K562 (cell line): ENCODE measurements around the gene USP1. TPM values are rescaled to one million over a fixed set of nuclear protein-coding genes. Genes with fewer than 3 reads are reported as not detected.

ENCODE experiments used
- ATAC-seq: fragments of 200-7000 bp; cut with Tn5 transposase; 3 replicates; pipeline ENCODE4 v1.9.1; 2020; ENCODE audit warnings: moderate library complexity
- BruUV-seq: library from RNA; stranded (reverse); fragments of 400-500 nt; replicated peaks from 2 replicates; lab custom pipeline; 2021; lab: Mats Ljungman, UMichigan
- CTCF ChIA-PET: fragments of 300-600 bp; formaldehyde crosslinking; extraction: SDS; loops from one replicate; lab custom pipeline; 2021; ENCODE audit warnings: low intra/inter-chr PET ratio; lab: Yijun Ruan, JAX
- POLR2A ChIA-PET: fragments of 300-600, 350-650 bp; sonication (Branson Sonifier 250); formaldehyde crosslinking; extraction: SDS; loops from one replicate; lab custom pipeline; 2021; ENCODE audit warnings: antibody characterized with exemption, inconsistent platforms; lab: Yijun Ruan, JAX
- DNase-seq, 4 experiments: peaks; one replicate each; pipeline versions ENCODE4 v3.0.0 to v3.0.0-alpha.2; 2011 to 2018; ENCODE audit warnings: low spot score in 3 of 4, mixed read lengths in 3 of 4; ENCODE audit errors: extremely low read depth in 1 of 4
- FAIRE-seq: peaks from 2 replicates; lab custom pipeline; 2011; peaks lifted over from hg19 to GRCh38; lab: Jason Lieb, UNC
- H2AFZ ChIP-seq: 2 replicates; pipeline ENCODE4 v1.6.0; 2011; ENCODE audit warnings: low read depth, low read length, control low read depth, inconsistent platforms
- H3K27ac ChIP-seq: fragments of 200-600 bp; 3 replicates; pipeline ENCODE4 v1.8.0; 2011; ENCODE audit warnings: low read depth, mild to moderate bottlenecking, control low read depth, inconsistent platforms, low read length, moderate library complexity, mixed read lengths; ENCODE audit errors: extremely low read depth
- H3K27me3 ChIP-seq, 2 experiments: fragments of 300-600 bp in 1 of 2; 2 replicates in 1 of 2; 3 replicates in 1 of 2; pipeline versions ENCODE4 v1.6.0 to v1.8.0; 2011; ENCODE audit warnings: inconsistent platforms in 2 of 2, low read length in 2 of 2, mild to moderate bottlenecking in 1 of 2, mixed read lengths in 1 of 2, moderate library complexity in 1 of 2; ENCODE audit not compliant: control insufficient read depth in 2 of 2, insufficient read depth in 2 of 2
- H3K36me3 ChIP-seq: fragments of 300-600 bp; 3 replicates; pipeline ENCODE4 v1.8.0; 2011; ENCODE audit warnings: mild to moderate bottlenecking, low read length, inconsistent platforms; ENCODE audit not compliant: control insufficient read depth, insufficient read depth
- H3K4me1 ChIP-seq, 2 experiments: fragments of 200-600 bp in 1 of 2; replicated peaks in 1 of 2; 2 replicates in 1 of 2; 3 replicates in 1 of 2; pipeline versions ENCODE4 v1.5.1 to v1.8.0; 2011; ENCODE audit warnings: inconsistent platforms in 2 of 2, low read length in 2 of 2, mild to moderate bottlenecking in 1 of 2, mixed read lengths in 1 of 2, moderate library complexity in 1 of 2; ENCODE audit not compliant: control insufficient read depth in 2 of 2, insufficient read depth in 2 of 2
- H3K4me2 ChIP-seq: 2 replicates; pipeline ENCODE4 v1.6.1; 2011; ENCODE audit warnings: low read length, control low read depth, inconsistent platforms, mixed read lengths; ENCODE audit not compliant: insufficient read depth
- H3K4me3 ChIP-seq: fragments of 200-600 bp; sonication (generic), shearing (Covaris generic); 2 replicates; pipeline ENCODE4 v1.5.1; 2016; ENCODE audit warnings: control low read depth, inconsistent platforms
- H3K79me2 ChIP-seq: fragments of 200-600 bp; 3 replicates; pipeline ENCODE4 v1.8.0; 2011; ENCODE audit warnings: low read length, inconsistent platforms; ENCODE audit not compliant: control insufficient read depth, insufficient read depth
- H3K9ac ChIP-seq, 2 experiments: 2 replicates each; pipeline versions ENCODE4 v1.6.0 to v1.6.1; 2011; ENCODE audit warnings: low read depth in 2 of 2, low read length in 2 of 2, control low read depth in 1 of 2, inconsistent platforms in 1 of 2, mild to moderate bottlenecking in 1 of 2, mixed read lengths in 1 of 2; ENCODE audit not compliant: insufficient read depth in 1 of 2
- H3K9me1 ChIP-seq: one replicate; pipeline ENCODE4 v1.6.0; 2011; ENCODE audit warnings: inconsistent platforms, mild to moderate bottlenecking, low read length, moderate library complexity; ENCODE audit not compliant: control insufficient read depth, insufficient read depth
- H3K9me3 ChIP-seq: replicated peaks from 2 replicates; pipeline ENCODE4 v1.5.1; 2011; ENCODE audit warnings: low read depth, low read length, inconsistent platforms; ENCODE audit not compliant: control insufficient read depth, insufficient read depth
- H4K20me1 ChIP-seq: replicated peaks from 2 replicates; pipeline ENCODE4 v1.6.1; 2011; ENCODE audit warnings: low read length, inconsistent platforms, mixed read lengths; ENCODE audit not compliant: control insufficient read depth, insufficient read depth
- BMI1 ChIP-seq: fragments of 150-350 bp; IDR thresholded peaks from 2 replicates; pipeline ENCODE4 v1.6.1; 2014; ENCODE audit warnings: low read length
- CSDE1 ChIP-seq, 2 experiments: fragments of 450-650 bp; IDR thresholded peaks; 2 replicates each; pipeline ENCODE4 v1.6.1; 2016; ENCODE audit warnings: mild to moderate bottlenecking in 1 of 2
- FOXJ2 ChIP-seq: fragments of 200-800 bp; sonication (Bioruptor generic); IDR thresholded peaks from 2 replicates; pipeline ENCODE4 v1.6.1; 2016; ENCODE audit warnings: missing genetic modification characterization, missing compliant biosample characterization
- IRF2 ChIP-seq: sonication (generic); formaldehyde crosslinking; IDR thresholded peaks from 2 replicates; pipeline ENCODE4 v1.8.1; 2022; ENCODE audit warnings: mild to moderate bottlenecking, missing genetic modification reagents
- NFXL1 ChIP-seq: fragments of 450-650 bp; formaldehyde crosslinking; IDR thresholded peaks from 2 replicates; pipeline ENCODE4 v1.4.0; 2021; ENCODE audit warnings: mild to moderate bottlenecking
- PTRF ChIP-seq: fragments of 450-650 bp; IDR thresholded peaks from 2 replicates; pipeline ENCODE4 v1.6.1; 2016; ENCODE audit warnings: mild to moderate bottlenecking, missing genetic modification characterization, missing compliant biosample characterization
- RFX1 ChIP-seq: fragments of 450-650 bp; IDR thresholded peaks from 2 replicates; pipeline ENCODE4 v1.6.1; 2016; ENCODE audit warnings: mild to moderate bottlenecking, moderate library complexity
- SIRT6 ChIP-seq: IDR thresholded peaks from one replicate; pipeline ENCODE4 v1.6.1; 2012; ENCODE audit warnings: low read depth, mild to moderate bottlenecking, control low read depth, inconsistent platforms, low read length, moderate library complexity
- SMARCB1 ChIP-seq: IDR thresholded peaks from 2 replicates; pipeline ENCODE4 v1.6.1; 2011; ENCODE audit warnings: improper control_type of control experiment, low read depth; ENCODE audit not compliant: insufficient read length
- TAL1 ChIP-seq: fragments of 450-650 bp; IDR thresholded peaks from 2 replicates; pipeline ENCODE4 v1.6.1; 2016; ENCODE audit warnings: mild to moderate bottlenecking
- TSC22D4 ChIP-seq: fragments of 450-650 bp; IDR thresholded peaks from 2 replicates; pipeline ENCODE4 v1.6.1; 2016; ENCODE audit warnings: missing genetic modification characterization, missing biosample characterization, control low read depth
- ZNF134 ChIP-seq: fragments of 250-450 bp; sonication (Bioruptor Pico); conservative IDR thresholded peaks from 2 replicates; pipeline ENCODE4 v1.4.0; 2020
- ZNF324 ChIP-seq: fragments of 250-450 bp; sonication (Bioruptor Pico); IDR thresholded peaks from 2 replicates; pipeline ENCODE4 v1.4.0; 2020; ENCODE audit warnings: mild to moderate bottlenecking
- WGBS: fragments of 100-300 bp; shearing (Covaris generic); methylation state at CpG from one replicate; pipeline ENCODE4 v1.1.6; 2016; ENCODE audit warnings: low coverage, mixed read lengths; ENCODE audit not compliant: insufficient coverage; ENCODE audit errors: missing lambda C conversion rate; 5-methylcytosine and 5-hydroxymethylcytosine counted together
- in situ Hi-C: fragments of 300-500 bp; cut with MboI; formaldehyde crosslinking; loops from 4 replicates; pipeline ENCODE4 v1.15.0; 2018; ENCODE audit warnings: inconsistent platforms, mixed read lengths
- intact Hi-C: fragments of 100-400 bp; cut with micrococcal nuclease; formaldehyde crosslinking; loops from 2 replicates; pipeline ENCODE4 v1.14.2; 2022
- polyA plus RNA-seq, 8 experiments: library from polyadenylated mRNA; depleted of rRNA in 4 of 8; stranded (reverse) in 5 of 8; unstranded in 3 of 8; fragments of >200 nt; fragmentation: Nextera tagmentation in 2 of 8; fragmentation: Illumina TruSeq in 1 of 8; extraction: Ambion mirVana in 2 of 8; extraction: Trizol in 1 of 8; gene quantifications; 2 replicates each; pipeline versions ENCODE4 v1.2.1 to v1.2.3, GENCODE V29; 2011 to 2014; ENCODE audit warnings: inconsistent platforms in 1 of 8, missing spikeins in 1 of 8
- total RNA-seq, 7 experiments: library from RNA; depleted of rRNA in 6 of 7; stranded (reverse); fragments of >200 nt in 6 of 7; fragmentation: Illumina TruSeq in 2 of 7; extraction: Trizol in 2 of 7; gene quantifications; 2 replicates each; pipeline versions ENCODE4 v1.2.1 to v1.2.3, GENCODE V29; 2011 to 2021; ENCODE audit warnings: low replicate concordance in 1 of 7
- TF ChIP-seq, protein P1 (sequence below): fragments of 450-650 bp; IDR thresholded peaks from one replicate; pipeline ENCODE4 v1.6.1; 2018; ENCODE audit warnings: mild to moderate bottlenecking, moderate library complexity; ENCODE audit not compliant: partially characterized antibody
- TF ChIP-seq, protein P2 (sequence below): fragments of 450-650 bp; formaldehyde crosslinking; IDR thresholded peaks from 2 replicates; pipeline ENCODE4 v1.4.0; 2022; ENCODE audit warnings: mild to moderate bottlenecking, moderate library complexity
- TF ChIP-seq, protein P3 (sequence below): fragments of 450-650 bp; IDR thresholded peaks from 2 replicates; pipeline ENCODE4 v1.6.1; 2016
- TF ChIP-seq, protein P4 (sequence below), 2 experiments: IDR thresholded peaks in 1 of 2; conservative IDR thresholded peaks in 1 of 2; 2 replicates each; pipeline ENCODE4 v1.6.1; 2016; ENCODE audit warnings: low read depth in 2 of 2, mild to moderate bottlenecking in 1 of 2, missing compliant biosample characterization in 1 of 2, missing genetic modification characterization in 1 of 2, moderate library complexity in 1 of 2

USP1 gene
- total and polyA plus RNA-seq, 9 of the 15 experiments (the other 6 are each of a cell fraction or from before 2014, with no cell fraction given) = 27.3 to 87.9 (median 51.7) TPM

DNA sequence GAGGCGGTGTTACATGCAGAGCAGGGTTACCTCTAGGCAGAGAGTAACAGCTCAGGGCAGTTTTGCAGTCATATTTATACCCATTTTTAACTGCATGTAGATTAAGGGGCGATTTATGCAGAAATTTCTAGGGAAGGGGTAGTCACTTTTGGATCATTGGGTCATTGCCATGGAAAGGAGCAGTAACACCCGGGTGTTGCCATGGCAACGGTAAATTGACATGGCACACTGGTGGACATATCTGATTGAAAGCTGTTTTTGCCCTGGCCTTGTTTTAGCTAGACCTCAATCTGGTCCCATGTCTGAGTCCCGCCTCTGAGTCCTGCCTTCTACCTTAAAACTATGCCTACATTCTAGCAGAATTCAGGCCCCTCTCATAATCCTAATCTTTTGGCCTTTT is 11.8 kb upstream of the USP1 start:
- in situ Hi-C loops = no loop called here
- H3K27me3 ChIP-seq = peaks cover 1 to 3% of the 10 kb centered on the region in 2 experiments; a peak in 1 of 5 replicates
- ChIA-PET CTCF (no interaction called here), POLR2A (interaction anchor here (1.1 to 2.4 kb wide), 2 partner anchors 9 to 11 kb away, joined by 3 to 7 read pairs; no protein-coding TSS in a partner anchor)
- TF ChIP-seq, protein P1, sequence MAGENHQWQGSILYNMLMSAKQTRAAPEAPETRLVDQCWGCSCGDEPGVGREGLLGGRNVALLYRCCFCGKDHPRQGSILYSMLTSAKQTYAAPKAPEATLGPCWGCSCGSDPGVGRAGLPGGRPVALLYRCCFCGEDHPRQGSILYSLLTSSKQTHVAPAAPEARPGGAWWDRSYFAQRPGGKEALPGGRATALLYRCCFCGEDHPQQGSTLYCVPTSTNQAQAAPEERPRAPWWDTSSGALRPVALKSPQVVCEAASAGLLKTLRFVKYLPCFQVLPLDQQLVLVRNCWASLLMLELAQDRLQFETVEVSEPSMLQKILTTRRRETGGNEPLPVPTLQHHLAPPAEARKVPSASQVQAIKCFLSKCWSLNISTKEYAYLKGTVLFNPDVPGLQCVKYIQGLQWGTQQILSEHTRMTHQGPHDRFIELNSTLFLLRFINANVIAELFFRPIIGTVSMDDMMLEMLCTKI = no peak
- TF ChIP-seq TAL1 = no peak
- no peak for TF ChIP-seq NFXL1
- TF ChIP-seq, protein P2, sequence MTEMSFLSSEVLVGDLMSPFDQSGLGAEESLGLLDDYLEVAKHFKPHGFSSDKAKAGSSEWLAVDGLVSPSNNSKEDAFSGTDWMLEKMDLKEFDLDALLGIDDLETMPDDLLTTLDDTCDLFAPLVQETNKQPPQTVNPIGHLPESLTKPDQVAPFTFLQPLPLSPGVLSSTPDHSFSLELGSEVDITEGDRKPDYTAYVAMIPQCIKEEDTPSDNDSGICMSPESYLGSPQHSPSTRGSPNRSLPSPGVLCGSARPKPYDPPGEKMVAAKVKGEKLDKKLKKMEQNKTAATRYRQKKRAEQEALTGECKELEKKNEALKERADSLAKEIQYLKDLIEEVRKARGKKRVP = no peak
- TF ChIP-seq, protein P3, sequence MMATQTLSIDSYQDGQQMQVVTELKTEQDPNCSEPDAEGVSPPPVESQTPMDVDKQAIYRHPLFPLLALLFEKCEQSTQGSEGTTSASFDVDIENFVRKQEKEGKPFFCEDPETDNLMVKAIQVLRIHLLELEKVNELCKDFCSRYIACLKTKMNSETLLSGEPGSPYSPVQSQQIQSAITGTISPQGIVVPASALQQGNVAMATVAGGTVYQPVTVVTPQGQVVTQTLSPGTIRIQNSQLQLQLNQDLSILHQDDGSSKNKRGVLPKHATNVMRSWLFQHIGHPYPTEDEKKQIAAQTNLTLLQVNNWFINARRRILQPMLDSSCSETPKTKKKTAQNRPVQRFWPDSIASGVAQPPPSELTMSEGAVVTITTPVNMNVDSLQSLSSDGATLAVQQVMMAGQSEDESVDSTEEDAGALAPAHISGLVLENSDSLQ = peak; percentile 81
- TF ChIP-seq SIRT6 = no peak
- TF ChIP-seq ZNF134 (CRISPR knock-in tag) = no peak
- no peak for TF ChIP-seq TSC22D4 (tag)
- TF ChIP-seq BMI1 = peak; percentile 37; the same call in 1 of the 2 replicates
- TF ChIP-seq, protein P4, sequence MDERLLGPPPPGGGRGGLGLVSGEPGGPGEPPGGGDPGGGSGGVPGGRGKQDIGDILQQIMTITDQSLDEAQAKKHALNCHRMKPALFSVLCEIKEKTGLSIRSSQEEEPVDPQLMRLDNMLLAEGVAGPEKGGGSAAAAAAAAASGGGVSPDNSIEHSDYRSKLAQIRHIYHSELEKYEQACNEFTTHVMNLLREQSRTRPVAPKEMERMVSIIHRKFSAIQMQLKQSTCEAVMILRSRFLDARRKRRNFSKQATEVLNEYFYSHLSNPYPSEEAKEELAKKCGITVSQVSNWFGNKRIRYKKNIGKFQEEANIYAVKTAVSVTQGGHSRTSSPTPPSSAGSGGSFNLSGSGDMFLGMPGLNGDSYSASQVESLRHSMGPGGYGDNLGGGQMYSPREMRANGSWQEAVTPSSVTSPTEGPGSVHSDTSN (CRISPR knock-in tag; IDR thresholded peaks at IDR 0.05; ENCODE audit: low read depth) = no peak
- TF ChIP-seq, protein P4 (tag; conservative IDR thresholded peaks at IDR 0.05; ENCODE audit: low read depth) = peak; percentile 39; the same call in 1 of the 2 replicates
- TF ChIP-seq IRF2 = no peak
- no peak for TF ChIP-seq PTRF (tag)
- TF ChIP-seq RFX1 = peak; percentile 95
- peak; percentile 82 for TF ChIP-seq FOXJ2 (tag)
- TF ChIP-seq SMARCB1 = no peak
- TF ChIP-seq ZNF324 = no peak
- peak in 1 of 2 experiments; percentile 64; a peak in 1 of 4 replicates for TF ChIP-seq CSDE1 (IDR thresholded peaks at IDR 0.05)
- WGBS = 22% methylated on average over 5 of the region's 5 CpGs
- intact Hi-C loops = no loop called here
- H3K9me3 ChIP-seq = no peaks in the 10 kb centered on the region
- no peak overlapping the region for H2AFZ ChIP-seq
- DNase-seq (peak in 1 of 4 experiments; percentile 15), ATAC-seq (peak; percentile 40; the same call in 2 of the 3 replicates), FAIRE-seq (no peak)
- H4K20me1 ChIP-seq = no peaks in the 10 kb centered on the region
- no peak overlapping the region for H3K4me3 ChIP-seq
- no peak overlapping the region for H3K4me2 ChIP-seq
- H3K36me3 ChIP-seq = no peaks in the 10 kb centered on the region
- peaks cover 0 to 13% of the 10 kb centered on the region in 2 experiments; a peak in 2 of 5 replicates for H3K4me1 ChIP-seq
- H3K79me2 ChIP-seq = no peaks in the 10 kb centered on the region
- no peak overlapping the region for H3K9ac ChIP-seq
- H3K27ac ChIP-seq = no peak overlapping the region
- BruUV-seq = no TSS peak
- no peaks in the 10 kb centered on the region for H3K9me1 ChIP-seq
